HEK293 (cell line): Measurements from ENCODE around the gene MTFMT.

ENCODE experiments used
- CTCF ChIA-PET: fragments of 350-600 bp; formaldehyde crosslinking; extraction: SDS; loops from one replicate; lab custom pipeline; 2021; ENCODE audit warnings: antibody characterized with exemption; lab: Yijun Ruan, JAX
- POLR2A ChIA-PET: fragments of 300-600 bp; formaldehyde crosslinking; extraction: SDS; loops from one replicate; lab custom pipeline; 2020; ENCODE audit warnings: antibody characterized with exemption, inconsistent platforms; lab: Yijun Ruan, JAX
- H3K27ac ChIP-seq: fragments of 200-500 bp; sonication (Bioruptor generic); 2 replicates; pipeline ENCODE4 v1.5.1; 2014; ENCODE audit warnings: low read depth, low read length, control low read depth, inconsistent platforms; ENCODE audit errors: extremely low read depth
- H3K36me3 ChIP-seq, 2 experiments: fragments of 200-500 bp in 1 of 2; sonication (Bioruptor generic) in 1 of 2; 1 replicate in 1 of 2; 2 replicates in 1 of 2; pipeline ENCODE4 v1.5.1; 2014 to 2017; ENCODE audit warnings: inconsistent platforms in 2 of 2, low read length in 2 of 2; ENCODE audit not compliant: control insufficient read depth in 2 of 2, insufficient read depth in 1 of 2
- H3K4me1 ChIP-seq: fragments of 200-500 bp; sonication (Bioruptor generic); 2 replicates; pipeline ENCODE4 v1.5.1; 2014; ENCODE audit warnings: mild to moderate bottlenecking, low read length, inconsistent platforms; ENCODE audit not compliant: control insufficient read depth, insufficient read depth
- H3K4me3 ChIP-seq: 2 replicates; pipeline ENCODE4 v1.5.1; 2011; ENCODE audit warnings: low read depth, mild to moderate bottlenecking, control low read depth, low read length, moderate library complexity
- H3K9me3 ChIP-seq: fragments of 200-500 bp; sonication (Bioruptor generic); 2 replicates; pipeline ENCODE4 v1.5.1; 2014; ENCODE audit warnings: low read depth, low read length, inconsistent platforms; ENCODE audit not compliant: control insufficient read depth, insufficient read depth
- BCL11A ChIP-seq: fragments of 450-650 bp; formaldehyde crosslinking; IDR thresholded peaks from 2 replicates; pipeline ENCODE4 v1.5.1; 2016; ENCODE audit warnings: low read depth, missing biosample characterization, missing genetic modification characterization
- EGR2 ChIP-seq: fragments of 450-650 bp; formaldehyde crosslinking; IDR thresholded peaks from 2 replicates; pipeline ENCODE4 v1.5.1; 2016; ENCODE audit warnings: low read depth, missing biosample characterization, missing genetic modification characterization
- FEZF1 ChIP-seq: fragments of 450-650 bp; formaldehyde crosslinking; IDR thresholded peaks from 2 replicates; pipeline ENCODE4 v1.5.1; 2016; ENCODE audit warnings: missing biosample characterization, missing genetic modification characterization
- KLF1 ChIP-seq: fragments of 450-650 bp; formaldehyde crosslinking; IDR thresholded peaks from 2 replicates; pipeline ENCODE4 v1.5.1; 2016; ENCODE audit warnings: missing biosample characterization, missing genetic modification characterization
- MEIS1 ChIP-seq: sonication (generic); formaldehyde crosslinking; IDR thresholded peaks from 2 replicates; pipeline ENCODE4 v1.8.1; 2022; ENCODE audit warnings: missing genetic modification reagents, mild to moderate bottlenecking, borderline replicate concordance
- PATZ1 ChIP-seq: fragments of 450-650 bp; formaldehyde crosslinking; IDR thresholded peaks from 2 replicates; pipeline ENCODE4 v1.5.1; 2016; ENCODE audit warnings: missing biosample characterization, missing genetic modification characterization
- SALL2 ChIP-seq: fragments of 450-650 bp; formaldehyde crosslinking; IDR thresholded peaks from 2 replicates; pipeline ENCODE4 v1.5.0; 2017; ENCODE audit warnings: missing biosample characterization, mild to moderate bottlenecking, missing genetic modification characterization, borderline replicate concordance
- ZBTB7A ChIP-seq: fragments of 450-650 bp; formaldehyde crosslinking; IDR thresholded peaks from 2 replicates; pipeline ENCODE4 v1.5.1; 2016; ENCODE audit warnings: low read depth, missing biosample characterization, missing genetic modification characterization
- ZFHX2 ChIP-seq: fragments of 450-650 bp; formaldehyde crosslinking; conservative IDR thresholded peaks from 2 replicates; pipeline ENCODE4 v1.5.1; 2016; ENCODE audit warnings: missing biosample characterization, missing genetic modification characterization
- ZFP69B ChIP-seq: fragments of 450-650 bp; formaldehyde crosslinking; IDR thresholded peaks from 2 replicates; pipeline ENCODE4 v1.5.1; 2016; ENCODE audit warnings: missing biosample characterization, missing genetic modification characterization
- ZIC2 ChIP-seq: fragments of 450-650 bp; formaldehyde crosslinking; IDR thresholded peaks from 2 replicates; pipeline ENCODE4 v1.5.1; 2016; ENCODE audit warnings: missing biosample characterization, missing genetic modification characterization
- ZNF114 ChIP-seq: fragments of 450-650 bp; formaldehyde crosslinking; IDR thresholded peaks from 2 replicates; pipeline ENCODE4 v1.5.0; 2017; ENCODE audit warnings: missing biosample characterization, missing genetic modification characterization
- ZNF121 ChIP-seq: fragments of 450-650 bp; formaldehyde crosslinking; IDR thresholded peaks from 2 replicates; pipeline ENCODE4 v1.5.1; 2016; ENCODE audit warnings: missing biosample characterization, missing genetic modification characterization
- ZNF24 ChIP-seq: fragments of 450-650 bp; formaldehyde crosslinking; IDR thresholded peaks from 2 replicates; pipeline ENCODE4 v1.5.1; 2016; ENCODE audit warnings: missing biosample characterization, missing genetic modification characterization
- ZNF416 ChIP-seq: fragments of 450-650 bp; formaldehyde crosslinking; IDR thresholded peaks from 2 replicates; pipeline ENCODE4 v1.5.1; 2016; ENCODE audit warnings: missing biosample characterization, missing genetic modification characterization
- ZNF423 ChIP-seq: fragments of 450-650 bp; formaldehyde crosslinking; IDR thresholded peaks from 2 replicates; pipeline ENCODE4 v1.5.1; 2016; ENCODE audit warnings: missing biosample characterization, missing genetic modification characterization
- ZNF521 ChIP-seq: fragments of 450-650 bp; formaldehyde crosslinking; IDR thresholded peaks from 2 replicates; pipeline ENCODE4 v1.5.1; 2017; ENCODE audit warnings: missing biosample characterization, mild to moderate bottlenecking, missing genetic modification characterization
- ZNF596 ChIP-seq: fragments of 450-650 bp; IDR thresholded peaks from 2 replicates; pipeline ENCODE4 v1.5.0; 2018; ENCODE audit warnings: missing biosample characterization, mild to moderate bottlenecking, missing genetic modification characterization, moderate library complexity
- ZNF600 ChIP-seq: fragments of 450-650 bp; formaldehyde crosslinking; IDR thresholded peaks from 2 replicates; pipeline ENCODE4 v1.5.1; 2016; ENCODE audit warnings: missing biosample characterization, missing genetic modification characterization
- ZNF610 ChIP-seq: fragments of 450-650 bp; formaldehyde crosslinking; IDR thresholded peaks from 2 replicates; pipeline ENCODE4 v1.5.1; 2016; ENCODE audit warnings: missing biosample characterization, missing genetic modification characterization, borderline replicate concordance
- ZNF645 ChIP-seq: fragments of 450-650 bp; formaldehyde crosslinking; IDR thresholded peaks from 2 replicates; pipeline ENCODE4; 2016; ENCODE audit warnings: missing biosample characterization, missing genetic modification characterization
- ZNF76 ChIP-seq: fragments of 450-650 bp; formaldehyde crosslinking; IDR thresholded peaks from 2 replicates; pipeline ENCODE4; 2016; ENCODE audit warnings: low read depth, missing biosample characterization, missing genetic modification characterization, borderline replicate concordance
- ZXDB ChIP-seq: fragments of 450-650 bp; formaldehyde crosslinking; IDR thresholded peaks from 2 replicates; pipeline ENCODE4 v1.5.1; 2016; ENCODE audit warnings: missing biosample characterization, missing genetic modification characterization
- TF ChIP-seq, protein P1 (sequence below): fragments of 450-650 bp; IDR thresholded peaks from 2 replicates; pipeline ENCODE4 v1.5.1; 2018; ENCODE audit warnings: missing biosample characterization, missing genetic modification characterization
- TF ChIP-seq, protein P2 (sequence below): fragments of 450-650 bp; formaldehyde crosslinking; IDR thresholded peaks from 2 replicates; pipeline ENCODE4 v1.5.1; 2016; ENCODE audit warnings: missing biosample characterization, missing genetic modification characterization
- TF ChIP-seq, protein P3 (sequence below): fragments of 450-650 bp; formaldehyde crosslinking; IDR thresholded peaks from 2 replicates; pipeline ENCODE4 v1.5.1; 2017; ENCODE audit warnings: missing biosample characterization, missing genetic modification characterization
- TF ChIP-seq, protein P4 (sequence below): fragments of 450-650 bp; formaldehyde crosslinking; IDR thresholded peaks from 2 replicates; pipeline ENCODE4 v1.5.1; 2016; ENCODE audit warnings: missing biosample characterization, missing genetic modification characterization

Gene MTFMT

GRCh38 chr15:64990168-64990470 lies 39.3 kb downstream of the MTFMT start (continued):
- TF ChIP-seq, protein P1, sequence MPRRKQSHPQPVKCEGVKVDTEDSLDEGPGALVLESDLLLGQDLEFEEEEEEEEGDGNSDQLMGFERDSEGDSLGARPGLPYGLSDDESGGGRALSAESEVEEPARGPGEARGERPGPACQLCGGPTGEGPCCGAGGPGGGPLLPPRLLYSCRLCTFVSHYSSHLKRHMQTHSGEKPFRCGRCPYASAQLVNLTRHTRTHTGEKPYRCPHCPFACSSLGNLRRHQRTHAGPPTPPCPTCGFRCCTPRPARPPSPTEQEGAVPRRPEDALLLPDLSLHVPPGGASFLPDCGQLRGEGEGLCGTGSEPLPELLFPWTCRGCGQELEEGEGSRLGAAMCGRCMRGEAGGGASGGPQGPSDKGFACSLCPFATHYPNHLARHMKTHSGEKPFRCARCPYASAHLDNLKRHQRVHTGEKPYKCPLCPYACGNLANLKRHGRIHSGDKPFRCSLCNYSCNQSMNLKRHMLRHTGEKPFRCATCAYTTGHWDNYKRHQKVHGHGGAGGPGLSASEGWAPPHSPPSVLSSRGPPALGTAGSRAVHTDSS (tag by site-specific recombination): peak; percentile 61; the same call in 1 of the 2 replicates
- TF ChIP-seq ZNF416: no peak
- TF ChIP-seq, protein P2, sequence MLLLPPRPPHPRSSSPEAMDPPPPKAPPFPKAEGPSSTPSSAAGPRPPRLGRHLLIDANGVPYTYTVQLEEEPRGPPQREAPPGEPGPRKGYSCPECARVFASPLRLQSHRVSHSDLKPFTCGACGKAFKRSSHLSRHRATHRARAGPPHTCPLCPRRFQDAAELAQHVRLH (tag by site-specific recombination): no peak
- TF ChIP-seq ZNF114 (tag by site-specific recombination): no peak

DNA sequence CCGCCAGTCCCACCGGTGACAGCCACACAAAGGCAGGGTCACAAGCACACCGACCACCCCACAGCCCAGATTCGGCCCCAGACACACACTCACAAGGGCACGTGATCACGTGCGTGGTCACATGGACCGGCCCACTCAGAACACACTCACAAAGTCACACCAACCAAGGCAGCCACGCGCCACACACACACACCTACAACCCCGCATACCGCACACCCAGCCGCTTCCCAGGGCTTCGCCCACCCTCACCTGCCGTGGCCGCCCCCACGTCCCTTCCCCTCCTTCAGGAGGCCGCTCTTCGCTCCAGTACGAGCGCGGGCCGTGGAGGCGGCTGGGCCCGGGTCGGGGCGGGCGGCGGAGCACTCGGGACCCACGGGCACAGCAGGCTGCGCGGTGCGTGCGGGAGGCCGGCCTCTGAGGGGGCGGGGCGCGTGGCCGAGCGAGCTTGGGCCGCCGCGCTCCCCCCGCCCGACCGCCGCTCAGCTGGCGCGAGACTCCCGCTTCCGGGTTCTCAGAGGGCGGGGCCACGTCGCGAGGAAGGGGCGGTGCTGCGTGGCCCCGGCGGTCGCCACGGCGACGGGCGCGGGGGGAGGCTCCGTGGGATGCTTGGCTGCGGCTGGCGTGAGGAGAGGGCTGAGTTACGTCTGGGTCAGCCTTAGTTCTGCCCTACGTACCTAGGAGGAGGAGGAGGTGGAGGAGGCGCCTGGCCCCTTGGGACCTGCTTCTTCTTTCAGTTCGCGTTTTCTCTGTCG lies 39.8 kb downstream of the MTFMT start, which contains the start of gene SPG21:
TSS of gene SPG21 (minus strand) at position 499 of the 752 bp plus-strand sequence. CDS start 6,345 bp downstream, outside the sequence.
- Histone ChIP-seq H3K4me1 (no peaks in the 10 kb centered on the region), H3K36me3 (no peaks in the 10 kb centered on the region; a peak in 1 of 3 replicates), H3K9me3 (no peaks in the 10 kb centered on the region), H3K27ac (peak within 1 kb of the TSS; percentile 71; the same call in 1 of the 2 replicates), H3K4me3 (peak within 1 kb of the TSS; percentile 95)
- ChIA-PET CTCF (no interaction called here), POLR2A (interaction anchor here (0.6 to 0.7 kb wide), 2 partner anchors 69 to 539 kb away, joined by 3 read pairs; no protein-coding TSS in a partner anchor)
- TF ChIP-seq ZNF76 (peak; percentile 37; the same call in 1 of the 2 replicates), MEIS1 (CRISPR knock-in tag) (no peak), ZFHX2 (peak; percentile 100), ZNF423 (tag by site-specific recombination) (no peak), ZNF600 (0 out of 2 replicates have a peak, but pooled peaks have one; percentile 28), ZNF645 (tag by site-specific recombination) (peak; percentile 36; the same call in 1 of the 2 replicates), ZNF521 (tag by site-specific recombination) (no peak), ZXDB (peak; percentile 63), EGR2 (tag by site-specific recombination) (peak; percentile 97), ZBTB7A (tag by site-specific recombination) (peak; percentile 63; the same call in 1 of the 2 replicates), ZIC2 (tag by site-specific recombination) (peak; percentile 50), ZNF610 (tag by site-specific recombination) (no peak), FEZF1 (tag by site-specific recombination) (no peak), BCL11A (tag by site-specific recombination) (no peak), SALL2 (tag by site-specific recombination) (0 out of 2 replicates have a peak, but pooled peaks have one; percentile 34), ZFP69B (tag by site-specific recombination) (peak; percentile 69), ZNF121 (tag by site-specific recombination) (0 out of 2 replicates have a peak, but pooled peaks have one; percentile 28), ZNF596 (tag by site-specific recombination) (0 out of 2 replicates have a peak, but pooled peaks have one; percentile 41), PATZ1 (tag by site-specific recombination) (peak; percentile 81), ZNF24 (tag by site-specific recombination) (peak; percentile 42; the same call in 1 of the 2 replicates), KLF1 (tag by site-specific recombination) (0 out of 2 replicates have a peak, but pooled peaks have one; percentile 30)
- TF ChIP-seq, protein P3, sequence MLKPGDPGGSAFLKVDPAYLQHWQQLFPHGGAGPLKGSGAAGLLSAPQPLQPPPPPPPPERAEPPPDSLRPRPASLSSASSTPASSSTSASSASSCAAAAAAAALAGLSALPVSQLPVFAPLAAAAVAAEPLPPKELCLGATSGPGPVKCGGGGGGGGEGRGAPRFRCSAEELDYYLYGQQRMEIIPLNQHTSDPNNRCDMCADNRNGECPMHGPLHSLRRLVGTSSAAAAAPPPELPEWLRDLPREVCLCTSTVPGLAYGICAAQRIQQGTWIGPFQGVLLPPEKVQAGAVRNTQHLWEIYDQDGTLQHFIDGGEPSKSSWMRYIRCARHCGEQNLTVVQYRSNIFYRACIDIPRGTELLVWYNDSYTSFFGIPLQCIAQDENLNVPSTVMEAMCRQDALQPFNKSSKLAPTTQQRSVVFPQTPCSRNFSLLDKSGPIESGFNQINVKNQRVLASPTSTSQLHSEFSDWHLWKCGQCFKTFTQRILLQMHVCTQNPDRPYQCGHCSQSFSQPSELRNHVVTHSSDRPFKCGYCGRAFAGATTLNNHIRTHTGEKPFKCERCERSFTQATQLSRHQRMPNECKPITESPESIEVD (tag by site-specific recombination): no peak
- TF ChIP-seq, protein P4, sequence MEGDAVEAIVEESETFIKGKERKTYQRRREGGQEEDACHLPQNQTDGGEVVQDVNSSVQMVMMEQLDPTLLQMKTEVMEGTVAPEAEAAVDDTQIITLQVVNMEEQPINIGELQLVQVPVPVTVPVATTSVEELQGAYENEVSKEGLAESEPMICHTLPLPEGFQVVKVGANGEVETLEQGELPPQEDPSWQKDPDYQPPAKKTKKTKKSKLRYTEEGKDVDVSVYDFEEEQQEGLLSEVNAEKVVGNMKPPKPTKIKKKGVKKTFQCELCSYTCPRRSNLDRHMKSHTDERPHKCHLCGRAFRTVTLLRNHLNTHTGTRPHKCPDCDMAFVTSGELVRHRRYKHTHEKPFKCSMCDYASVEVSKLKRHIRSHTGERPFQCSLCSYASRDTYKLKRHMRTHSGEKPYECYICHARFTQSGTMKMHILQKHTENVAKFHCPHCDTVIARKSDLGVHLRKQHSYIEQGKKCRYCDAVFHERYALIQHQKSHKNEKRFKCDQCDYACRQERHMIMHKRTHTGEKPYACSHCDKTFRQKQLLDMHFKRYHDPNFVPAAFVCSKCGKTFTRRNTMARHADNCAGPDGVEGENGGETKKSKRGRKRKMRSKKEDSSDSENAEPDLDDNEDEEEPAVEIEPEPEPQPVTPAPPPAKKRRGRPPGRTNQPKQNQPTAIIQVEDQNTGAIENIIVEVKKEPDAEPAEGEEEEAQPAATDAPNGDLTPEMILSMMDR (tag by site-specific recombination): 0 out of 2 replicates have a peak, but pooled peaks have one; percentile 25
